Ramos (cell line): Measurements from ENCODE around the gene PWP1.

Experiments used
- in situ Hi-C: fragments of 300-500 bp; cut with MboI; formaldehyde crosslinking; loops from one replicate; pipeline ENCODE4 v1.14.3; 2022; ENCODE audit warnings: low sequenced_read_pairs; ENCODE audit not compliant: unreplicated experiment

Gene PWP1

DNA sequence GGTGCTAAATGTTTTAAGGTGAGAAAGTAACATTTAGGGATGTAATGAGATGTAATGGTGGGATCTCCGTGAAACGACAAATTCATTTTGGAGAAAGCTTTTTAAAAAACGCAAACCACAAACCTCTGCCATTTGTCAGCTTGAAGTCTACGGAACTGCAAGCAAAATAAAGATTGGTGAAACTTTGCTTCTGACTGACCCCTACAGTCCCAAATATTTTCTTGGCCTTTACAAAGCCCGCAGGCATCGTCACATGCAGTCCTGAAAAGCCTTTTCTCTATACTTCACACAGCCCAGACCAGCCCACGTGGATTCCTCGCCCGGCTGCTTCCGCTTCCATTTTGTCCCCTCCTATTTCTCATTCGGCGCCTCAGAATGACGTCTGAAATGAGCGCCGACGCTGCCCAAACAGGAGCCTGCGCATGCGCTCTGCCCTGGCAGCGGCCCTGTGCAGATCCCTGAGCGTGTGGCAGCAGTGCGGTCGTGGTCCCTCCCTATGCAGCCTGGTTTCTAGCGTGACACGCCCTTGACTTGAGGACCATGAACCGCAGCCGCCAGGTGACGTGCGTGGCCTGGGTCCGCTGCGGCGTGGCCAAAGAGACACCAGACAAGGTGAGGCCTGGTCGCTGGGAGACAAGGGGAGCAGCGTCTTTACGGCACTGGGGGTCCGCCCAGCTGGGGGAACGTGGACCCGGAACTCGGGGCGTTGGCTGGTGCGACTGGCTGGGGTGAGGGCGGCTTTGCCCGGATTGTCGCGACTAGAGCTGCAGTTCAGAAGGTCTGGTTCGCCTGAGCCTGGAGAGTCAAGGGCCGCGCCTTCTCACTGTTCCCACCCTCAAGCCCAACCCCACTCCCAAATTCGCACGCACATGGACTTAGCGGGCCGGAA lies at the start of gene PWP1:
Gene PWP1, plus strand, starts transcription at position 440 of the 889 bp plus-strand sequence. Its CDS starts 101 bp downstream, at position 541.
- in situ Hi-C loops: loop anchor here (25.0 kb wide), 1 partner anchor 827 kb away; the partner anchor contains the start of gene FICD

DNA sequence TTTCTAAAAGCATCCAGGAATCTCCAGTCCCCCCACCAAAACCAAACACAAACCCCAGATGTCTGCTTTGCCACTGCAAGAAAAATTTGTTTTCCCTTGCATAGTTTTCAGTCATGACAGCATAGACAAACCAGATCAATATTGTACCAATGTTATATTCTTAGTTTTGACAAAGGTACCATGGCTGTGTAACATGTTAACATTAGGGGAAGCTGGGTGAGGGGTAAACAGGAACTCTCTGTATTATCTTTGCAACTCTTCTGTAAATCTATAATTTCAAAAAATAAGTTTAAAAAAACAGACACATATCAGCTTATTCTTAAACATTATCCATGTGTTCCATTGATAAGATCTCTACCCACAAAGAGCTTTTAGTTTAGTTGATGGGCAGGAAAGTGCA lies 44.4 kb upstream of the PWP1 start:
- in situ Hi-C loops: no loop called here

DNA sequence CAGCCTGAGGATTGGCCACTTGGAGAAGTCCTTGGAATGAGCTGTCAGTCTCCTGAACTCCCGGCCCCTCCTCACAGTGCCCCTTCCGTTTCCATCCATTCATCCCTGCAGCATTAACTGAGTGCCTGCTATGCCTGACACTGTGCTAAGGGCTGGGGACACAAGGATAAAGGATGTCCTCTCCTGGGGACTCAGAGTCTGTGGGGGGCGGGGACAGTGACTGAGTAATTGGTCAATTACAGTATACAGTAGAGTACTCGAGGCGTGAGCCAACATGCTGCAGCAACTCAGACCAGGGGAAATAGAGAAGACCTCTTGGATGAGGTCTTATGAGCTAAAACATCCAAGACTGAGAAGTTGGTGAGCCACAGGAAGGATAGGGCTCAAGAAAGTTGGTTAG lies 43.4 kb upstream of the PWP1 start:
- in situ Hi-C loops: no loop called here

DNA sequence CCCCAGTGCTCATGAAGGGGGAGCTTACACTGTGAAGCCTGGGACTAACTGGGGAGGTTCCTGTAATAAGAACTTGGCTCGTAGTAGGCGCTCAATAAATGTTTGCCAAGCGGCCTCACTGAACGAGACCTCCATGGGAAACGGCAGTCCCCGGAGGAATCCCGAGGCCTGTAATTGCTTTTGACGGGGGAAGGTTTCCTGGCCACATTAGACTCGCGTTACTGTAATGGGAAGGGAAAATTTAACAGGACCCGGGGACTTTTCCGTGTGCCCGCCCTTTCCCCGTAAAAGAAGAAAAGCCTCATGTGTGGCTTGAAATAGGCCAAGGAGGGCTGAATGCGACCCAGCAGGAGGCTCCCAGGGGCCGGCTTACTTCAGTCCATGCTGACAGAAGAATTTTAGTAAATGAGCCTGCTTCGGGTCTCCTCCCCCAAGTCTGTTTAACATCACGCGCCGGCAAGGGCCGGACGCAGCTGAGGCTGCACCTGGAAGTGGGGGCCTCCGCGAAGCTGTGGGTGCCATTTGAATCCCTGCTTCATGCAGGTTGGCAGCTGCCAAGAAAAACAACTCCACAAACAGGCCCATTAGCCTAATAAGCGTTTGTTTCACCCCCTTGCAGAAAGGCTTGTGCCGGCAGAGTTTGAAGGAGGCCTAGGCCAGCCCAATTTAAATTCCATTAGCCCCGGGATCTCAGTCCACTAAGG lies 39.8 kb upstream of the PWP1 start:
- in situ Hi-C loops: no loop called here

DNA sequence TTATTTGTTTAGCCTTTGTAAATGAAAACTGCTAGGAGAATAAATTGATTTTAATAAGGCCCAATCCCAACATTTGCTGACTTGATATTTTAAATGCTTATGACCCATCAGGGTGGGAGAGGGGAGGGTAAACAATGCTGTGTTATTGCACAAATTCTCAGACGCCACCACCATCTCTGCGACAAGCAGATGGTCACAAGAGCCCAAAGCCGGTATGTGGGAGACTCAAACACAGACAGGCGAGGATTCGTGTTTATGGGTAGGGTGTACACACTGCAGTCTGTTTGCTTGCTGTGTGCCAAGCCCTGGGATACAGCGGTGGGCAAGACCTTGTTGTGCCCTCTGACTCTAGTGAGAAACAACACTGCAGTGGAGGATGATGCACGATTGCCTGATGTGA lies 39.2 kb upstream of the PWP1 start:
- in situ Hi-C loops: no loop called here

DNA sequence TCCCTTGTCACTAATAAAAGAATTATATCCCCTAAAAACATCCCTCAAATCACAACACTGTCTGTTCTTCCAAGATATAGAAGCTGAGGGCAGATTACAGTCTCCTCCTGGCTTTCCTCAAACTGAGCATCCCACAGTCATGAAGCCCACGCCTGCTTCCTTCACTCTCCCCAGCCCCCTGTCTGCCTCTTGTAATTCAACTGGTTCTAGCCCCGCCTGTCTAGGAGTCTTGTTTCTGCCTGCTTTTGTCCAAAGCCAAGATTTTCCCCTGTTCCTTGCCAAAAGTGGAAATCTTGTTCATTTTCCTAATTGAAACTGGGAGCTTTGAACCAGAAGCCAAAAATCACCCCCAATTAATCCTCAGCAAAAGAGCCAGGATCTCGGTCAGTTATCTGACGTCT lies 35.9 kb upstream of the PWP1 start:
- in situ Hi-C loops: no loop called here

DNA sequence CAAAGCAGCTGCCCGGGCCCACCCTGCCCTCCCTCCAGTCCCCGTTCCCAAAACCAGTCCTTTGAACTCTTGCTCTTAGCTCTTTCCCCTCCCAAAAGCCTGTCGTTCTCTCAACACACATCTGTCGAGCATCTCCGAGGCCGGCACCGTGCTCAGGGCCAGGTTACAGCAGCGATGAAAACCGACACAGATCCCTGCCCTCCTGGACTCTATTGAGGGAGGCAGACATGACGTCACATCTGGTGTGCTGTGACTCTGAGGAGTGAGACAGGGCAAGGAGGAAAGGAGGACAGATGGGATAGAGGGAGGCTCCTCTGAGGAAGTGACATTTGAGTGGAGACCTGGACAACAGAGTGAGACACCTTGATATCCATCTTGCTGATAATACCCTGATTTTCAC lies 34.6 kb upstream of the PWP1 start:
- in situ Hi-C loops: no loop called here

DNA sequence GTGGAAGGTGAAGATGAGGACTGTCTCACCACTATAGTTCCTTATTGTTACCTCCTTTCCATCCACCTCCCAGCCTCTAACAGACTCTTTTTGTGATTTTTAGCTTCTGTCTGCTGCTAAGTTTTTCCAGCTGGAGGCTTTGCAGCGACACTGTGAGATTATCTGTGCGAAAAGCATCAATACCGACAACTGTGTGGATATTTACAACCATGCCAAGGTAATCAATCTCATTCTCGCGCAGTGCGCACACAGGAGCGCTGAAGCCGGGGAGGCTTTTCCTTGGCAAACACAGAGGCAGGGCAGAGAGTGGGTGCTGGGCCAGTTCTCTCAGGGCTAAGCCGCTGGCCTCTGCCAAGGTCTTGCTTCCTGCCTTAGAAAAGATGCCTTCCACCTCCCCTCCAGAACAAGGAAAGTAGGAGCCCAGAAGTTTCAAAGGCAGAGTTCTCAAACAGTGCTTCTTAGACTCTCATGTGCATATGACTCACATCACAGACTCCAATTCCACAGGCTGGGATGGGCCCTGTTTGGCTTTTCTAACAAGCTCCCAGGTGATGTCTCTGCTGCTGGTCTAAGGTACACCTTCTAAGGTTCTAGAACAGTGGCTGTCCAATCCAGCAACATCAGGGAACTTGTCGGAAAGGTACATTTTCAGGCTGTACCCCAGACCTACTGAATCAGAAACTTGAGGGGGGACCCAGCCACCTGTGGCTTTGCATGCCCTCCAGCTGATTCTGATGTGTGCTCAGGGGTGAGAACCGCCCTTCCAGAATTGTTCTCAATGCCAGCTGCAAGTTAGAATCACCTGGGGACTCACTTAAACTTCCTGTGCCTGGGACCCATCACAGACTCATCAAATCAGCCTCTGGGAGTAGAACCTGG lies 33.8 kb upstream of the PWP1 start:
- in situ Hi-C loops: no loop called here

DNA sequence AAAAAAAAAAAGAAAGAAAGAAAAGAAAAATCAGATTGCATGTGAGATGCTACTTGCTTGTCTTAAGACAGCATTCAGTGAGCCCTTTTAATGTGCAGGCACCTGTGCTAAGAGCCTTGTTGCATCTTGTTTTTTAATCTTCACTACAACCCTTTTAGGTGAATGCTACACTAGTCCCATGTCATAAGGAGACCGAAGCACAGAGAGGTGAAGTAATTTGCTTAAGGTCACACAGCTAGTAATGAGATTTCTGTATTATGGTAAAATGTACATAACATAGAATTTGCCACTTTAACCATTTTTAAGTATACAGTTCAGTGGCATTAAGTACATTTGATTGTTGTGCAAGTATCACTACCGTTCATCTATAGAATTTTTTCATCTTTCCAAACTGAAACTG lies 32.1 kb upstream of the PWP1 start:
- in situ Hi-C loops: no loop called here

DNA sequence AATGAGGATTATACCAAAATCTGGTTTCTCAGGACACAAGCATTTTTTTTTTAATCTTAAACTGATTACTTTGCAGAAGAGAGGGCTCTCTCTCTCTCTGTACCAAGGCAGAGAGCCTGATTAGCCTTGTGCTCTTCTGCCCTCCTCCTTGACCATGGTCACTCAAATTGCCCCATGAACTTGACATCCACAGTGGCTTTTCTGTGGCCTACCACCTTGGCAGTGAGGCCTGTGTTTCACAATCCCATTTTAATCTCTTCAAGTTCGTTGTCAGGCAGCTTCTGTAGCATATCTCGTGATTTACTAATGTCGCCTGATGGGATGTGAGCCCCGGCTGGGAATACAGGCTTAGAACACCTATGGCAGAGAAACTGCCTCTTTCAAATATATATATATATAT lies 30.7 kb upstream of the PWP1 start:
- in situ Hi-C loops: no loop called here

DNA sequence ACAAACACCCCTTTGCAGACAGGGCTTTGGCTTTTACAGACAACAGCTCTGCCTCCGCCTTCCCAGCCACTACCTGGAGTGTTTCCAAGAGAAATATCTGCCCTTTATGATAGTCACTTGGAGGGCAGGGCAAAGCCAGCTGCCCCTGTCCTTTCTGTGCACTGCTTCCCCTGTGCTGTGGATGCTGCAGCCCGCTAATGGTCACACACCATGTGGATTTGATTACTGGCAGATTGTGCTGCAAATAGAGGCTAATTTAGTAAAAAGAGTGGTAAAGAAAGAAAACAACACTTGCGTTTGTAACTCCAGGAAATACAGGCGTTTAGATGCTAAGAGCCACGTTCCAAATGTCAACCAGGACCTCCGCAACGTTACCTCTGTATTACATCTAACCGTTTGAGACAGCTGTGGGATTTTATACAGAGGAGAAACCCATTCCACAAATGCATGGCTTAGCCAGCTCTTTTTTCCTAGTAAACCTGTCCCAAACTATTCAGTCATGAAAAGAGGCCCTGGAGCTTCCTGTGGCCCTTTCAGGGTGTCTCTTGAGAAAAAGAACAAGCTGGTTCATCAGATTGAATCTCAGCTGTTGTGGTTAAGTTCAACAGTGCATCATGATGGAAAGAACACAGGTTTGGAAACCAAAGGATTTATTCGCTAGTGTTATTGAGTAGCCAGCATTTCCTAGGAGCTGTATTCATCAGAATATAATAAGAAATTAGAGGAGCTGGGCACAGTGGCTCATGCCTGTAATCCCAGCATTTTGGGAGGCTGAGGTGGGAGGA lies 30.1 kb upstream of the PWP1 start:
- in situ Hi-C loops: no loop called here

DNA sequence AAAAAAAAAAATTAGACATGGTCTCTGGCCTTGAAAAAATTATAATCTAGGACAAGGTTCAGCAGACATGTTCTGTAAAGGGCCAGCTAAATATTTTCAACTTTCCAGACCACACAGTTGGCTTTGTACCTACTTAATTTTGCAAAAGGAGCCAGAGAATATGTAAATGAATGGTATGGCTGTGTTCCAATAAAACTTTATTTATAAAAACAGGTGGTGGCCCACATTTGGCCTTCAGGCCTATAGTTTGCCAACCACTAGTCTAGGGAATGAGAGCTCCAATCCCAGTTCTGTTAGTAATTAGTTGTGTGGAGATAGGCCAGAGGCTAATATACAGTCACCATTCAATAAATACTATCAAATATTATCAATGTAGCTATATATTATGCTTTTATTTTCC lies 29.3 kb upstream of the PWP1 start:
- in situ Hi-C loops: no loop called here

DNA sequence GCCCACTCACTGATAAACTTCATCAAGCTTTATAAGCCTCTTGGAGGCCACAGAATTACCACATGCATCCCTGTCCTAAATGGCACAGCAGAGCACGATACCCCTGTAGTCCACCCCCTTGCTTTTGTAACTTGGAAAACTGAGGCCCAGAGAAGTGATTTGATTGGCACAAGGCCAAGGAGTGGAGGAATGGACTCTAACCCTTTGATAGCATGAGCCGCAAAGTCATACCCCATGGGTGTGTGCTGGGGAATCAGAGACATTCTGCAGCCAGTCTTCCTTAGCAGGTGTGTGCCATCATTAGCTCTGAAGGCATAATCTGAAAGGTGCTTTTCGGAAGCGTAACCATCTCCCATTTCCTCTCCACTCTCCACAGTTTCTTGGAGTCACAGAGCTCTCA lies 28.5 kb upstream of the PWP1 start:
- in situ Hi-C loops: no loop called here

DNA sequence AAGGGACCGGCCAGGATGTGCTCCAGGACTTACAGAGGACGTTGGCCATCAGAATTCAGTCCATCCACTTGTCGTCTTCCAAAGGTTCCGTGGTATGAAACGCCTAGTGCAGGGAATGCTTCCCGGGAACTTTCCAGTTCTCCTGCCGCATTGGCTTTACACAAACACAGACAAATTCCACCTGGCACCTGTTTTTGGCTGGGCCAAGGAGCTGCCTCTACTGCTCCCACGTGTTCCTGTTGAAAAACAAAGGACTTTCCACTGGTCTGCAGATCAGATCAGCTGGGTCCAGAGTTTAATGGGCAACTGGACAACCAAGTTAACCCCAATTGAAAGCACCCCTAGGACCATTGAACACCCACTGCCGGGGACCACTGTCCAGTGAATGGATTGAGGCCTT lies 28.0 kb upstream of the PWP1 start:
- in situ Hi-C loops: no loop called here

DNA sequence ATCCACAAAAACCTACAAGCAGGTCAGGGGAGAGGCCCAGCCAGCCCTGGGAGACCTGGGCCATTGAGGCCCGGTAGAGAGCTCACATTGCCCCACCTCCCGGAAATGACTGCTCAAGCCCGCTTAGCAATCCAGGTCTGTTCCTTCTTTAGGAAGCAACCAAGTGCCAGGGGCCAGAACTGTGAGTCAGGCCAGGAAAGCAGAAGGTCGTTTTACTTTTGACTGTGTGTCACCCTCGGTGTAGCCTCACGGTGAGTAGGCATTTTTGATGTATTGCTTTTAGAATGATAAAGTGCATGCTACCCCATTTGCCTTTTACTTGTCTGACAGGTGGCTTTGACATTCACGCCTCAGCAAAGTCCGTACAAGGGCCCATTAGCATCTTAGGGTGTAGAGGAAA lies 25.4 kb upstream of the PWP1 start:
- in situ Hi-C loops: no loop called here

DNA sequence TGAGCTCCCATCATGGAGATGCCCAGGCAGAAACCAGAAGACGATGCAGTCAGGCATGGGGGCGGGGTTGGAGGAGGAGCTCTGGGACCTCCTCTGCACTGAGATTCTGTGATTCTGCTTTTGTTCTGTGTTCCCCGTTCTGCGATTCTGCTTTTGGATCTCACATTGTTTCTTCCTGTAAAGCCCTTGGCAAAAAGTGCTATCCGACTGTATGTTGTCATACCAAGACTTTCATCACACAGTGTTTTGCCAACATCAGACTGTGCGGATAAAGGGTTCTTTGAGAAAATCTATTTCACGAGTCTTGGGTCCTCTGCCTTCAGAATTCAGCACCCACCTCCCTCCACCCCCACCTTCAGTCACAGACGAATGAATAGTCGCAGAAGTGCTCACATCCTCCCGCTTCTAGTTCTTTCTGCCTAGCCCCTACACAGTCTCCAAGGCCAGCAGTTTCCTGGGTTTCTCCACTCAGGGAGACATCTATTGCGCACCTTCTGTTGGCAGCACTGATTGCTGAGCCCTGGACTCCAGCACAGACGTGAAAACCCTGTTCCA lies 24.7 kb upstream of the PWP1 start:
- in situ Hi-C loops: no loop called here

DNA sequence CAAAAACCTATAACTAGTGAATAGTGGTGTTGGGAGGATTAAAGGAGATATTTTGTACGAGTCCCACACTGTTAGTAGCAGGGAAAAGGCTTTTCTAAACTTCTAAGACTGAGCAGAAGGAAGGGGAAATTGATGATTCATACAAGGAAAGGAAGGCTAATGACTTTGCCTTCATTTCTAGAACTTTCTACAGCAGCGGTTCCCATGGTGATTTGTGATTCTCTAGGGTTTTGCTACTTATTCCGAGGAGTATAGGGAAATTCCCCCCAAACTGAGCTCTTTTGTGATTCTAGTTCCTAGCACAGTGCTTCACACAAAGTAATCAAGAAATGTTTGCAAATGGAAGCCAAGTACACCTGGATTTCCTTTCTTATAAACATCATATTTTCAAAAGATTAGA lies 23.8 kb upstream of the PWP1 start:
- in situ Hi-C loops: no loop called here

DNA sequence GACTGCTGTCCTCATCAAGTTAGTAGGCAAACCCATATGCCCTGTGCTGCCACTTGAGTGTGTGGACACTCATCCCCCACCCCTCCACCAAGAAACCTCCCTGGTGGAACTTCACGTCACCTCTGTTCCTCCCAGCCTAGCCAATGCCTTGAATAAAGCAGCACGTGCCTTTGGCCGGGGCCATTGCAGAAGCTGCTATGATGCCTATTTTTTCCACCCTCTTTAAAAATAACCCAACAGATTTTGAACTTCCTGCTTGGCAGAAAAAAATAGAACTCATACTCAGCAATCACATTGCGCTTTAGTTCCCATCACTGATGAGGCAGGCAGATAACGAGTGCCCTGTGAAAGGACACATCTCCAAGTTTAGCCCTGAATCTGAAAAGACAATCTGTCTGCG lies 23.1 kb upstream of the PWP1 start:
- in situ Hi-C loops: no loop called here

DNA sequence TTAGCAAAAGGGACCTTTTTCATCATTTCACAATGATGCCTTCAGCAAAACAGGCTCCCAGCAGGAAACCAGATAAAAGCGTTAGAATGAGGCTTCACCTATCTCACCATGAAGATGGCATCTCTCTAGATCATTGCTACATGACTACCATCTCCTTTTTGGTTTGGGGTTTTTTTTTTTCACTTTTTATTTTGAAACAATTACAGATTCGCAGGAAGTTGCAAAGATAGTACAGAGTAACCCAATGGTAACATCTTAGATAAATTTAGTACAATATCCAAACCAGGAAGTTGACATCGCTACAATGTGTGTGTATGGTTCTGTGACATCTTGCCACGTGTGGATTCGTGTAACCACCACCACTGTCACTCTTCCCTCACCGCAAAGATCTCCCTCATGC lies 22.3 kb upstream of the PWP1 start:
- in situ Hi-C loops: no loop called here

DNA sequence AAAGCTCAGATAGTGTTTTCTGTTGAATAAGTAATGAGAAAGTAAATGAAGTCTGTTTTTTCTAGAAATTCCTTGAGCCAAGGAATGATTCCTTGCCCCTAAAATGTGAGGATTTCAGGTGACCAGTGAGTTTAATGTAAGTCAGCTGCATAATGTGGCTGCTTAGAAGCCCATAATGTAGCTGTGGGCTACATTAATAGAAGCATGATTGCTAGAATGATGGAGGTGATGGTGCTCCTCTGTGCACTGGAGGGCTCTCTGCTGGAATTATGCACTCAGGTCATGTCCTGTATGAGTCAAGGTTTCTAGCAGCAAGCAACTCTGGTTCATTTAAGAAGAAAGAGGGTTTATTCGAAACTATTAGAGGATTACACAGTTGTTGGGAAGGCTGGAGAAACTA lies 19.6 kb upstream of the PWP1 start:
- in situ Hi-C loops: no loop called here
